H4 (cell line): ENCODE measurements around the gene MRPS26. TPM values are rescaled to one million over a fixed set of nuclear protein-coding genes. Genes with fewer than 3 reads are reported as not detected.
"Not testable (repeated sequence)": the region's sequence is repeated elsewhere in the genome, so short reads cannot be mapped to it uniquely, and the experiment has no call there.

ENCODE experiments used
- DNase-seq: peaks from one replicate; pipeline ENCODE4 v3.0.0-alpha.2; 2015; ENCODE audit warnings: low spot score
- total RNA-seq: library from RNA; depleted of rRNA; stranded (reverse); fragments of >200 nt; shearing (Covaris generic); gene quantifications from 2 replicates; pipeline ENCODE4 v1.2.3, GENCODE V29; 2014; rRNA removed

The MRPS26 gene
- total RNA-seq = 78.0 and 80.0 TPM in 2 replicates

DNA sequence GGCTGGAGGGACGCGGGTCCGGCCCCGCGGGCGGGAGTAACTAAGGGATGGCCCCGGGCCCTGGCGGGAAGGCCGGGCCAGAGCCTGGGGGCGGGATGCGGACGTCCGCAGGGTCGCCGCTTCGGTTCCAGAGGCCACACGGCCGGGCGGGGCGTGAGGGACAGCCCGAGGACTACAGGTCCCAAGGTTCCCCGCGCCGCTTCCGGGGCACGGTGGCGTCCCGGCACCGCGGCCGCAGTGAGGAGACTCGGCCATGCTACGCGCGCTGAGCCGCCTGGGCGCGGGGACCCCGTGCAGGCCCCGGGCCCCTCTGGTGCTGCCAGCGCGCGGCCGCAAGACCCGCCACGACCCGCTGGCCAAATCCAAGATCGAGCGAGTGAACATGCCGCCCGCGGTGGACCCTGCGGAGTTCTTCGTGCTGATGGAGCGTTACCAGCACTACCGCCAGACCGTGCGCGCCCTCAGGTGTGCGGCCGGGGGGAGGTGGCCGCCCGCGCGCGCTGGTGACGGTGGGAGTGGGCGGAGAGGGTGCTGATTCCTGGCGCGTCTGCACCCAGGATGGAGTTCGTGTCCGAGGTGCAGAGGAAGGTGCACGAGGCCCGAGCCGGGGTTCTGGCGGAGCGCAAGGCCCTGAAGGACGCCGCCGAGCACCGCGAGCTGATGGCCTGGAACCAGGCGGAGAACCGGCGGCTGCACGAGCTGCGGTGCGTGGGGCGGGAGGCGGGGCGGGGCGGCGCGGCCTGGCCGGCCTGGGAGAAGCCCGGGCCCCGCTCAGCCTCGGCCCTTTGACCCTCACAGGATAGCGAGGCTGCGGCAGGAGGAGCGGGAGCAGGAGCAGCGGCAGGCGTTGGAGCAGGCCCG is at the start of gene MRPS26:
Gene MRPS26, plus strand, starts transcription at position 237 of the 861 bp plus-strand sequence. Its CDS starts 17 bp downstream, at position 254.
- peak; percentile 80 for DNase-seq

DNA sequence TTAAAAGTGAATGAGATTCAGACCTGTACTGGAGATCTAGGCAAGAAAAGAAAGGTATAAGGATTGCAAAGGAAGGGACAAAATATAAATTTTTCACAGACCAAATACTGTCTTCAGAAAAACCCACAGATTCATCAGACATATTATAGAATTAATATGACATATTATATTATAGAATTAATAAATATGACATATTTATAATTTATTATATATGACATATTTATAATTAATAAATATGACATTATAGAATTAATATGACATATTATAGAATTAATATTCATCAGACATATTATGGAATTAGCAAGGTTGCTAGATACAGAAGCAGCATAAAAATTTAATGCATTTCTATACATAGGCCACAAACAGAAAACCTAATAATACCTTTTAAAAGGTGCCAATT is 47.1 kb upstream of the MRPS26 start:
- DNase-seq = no peak

DNA sequence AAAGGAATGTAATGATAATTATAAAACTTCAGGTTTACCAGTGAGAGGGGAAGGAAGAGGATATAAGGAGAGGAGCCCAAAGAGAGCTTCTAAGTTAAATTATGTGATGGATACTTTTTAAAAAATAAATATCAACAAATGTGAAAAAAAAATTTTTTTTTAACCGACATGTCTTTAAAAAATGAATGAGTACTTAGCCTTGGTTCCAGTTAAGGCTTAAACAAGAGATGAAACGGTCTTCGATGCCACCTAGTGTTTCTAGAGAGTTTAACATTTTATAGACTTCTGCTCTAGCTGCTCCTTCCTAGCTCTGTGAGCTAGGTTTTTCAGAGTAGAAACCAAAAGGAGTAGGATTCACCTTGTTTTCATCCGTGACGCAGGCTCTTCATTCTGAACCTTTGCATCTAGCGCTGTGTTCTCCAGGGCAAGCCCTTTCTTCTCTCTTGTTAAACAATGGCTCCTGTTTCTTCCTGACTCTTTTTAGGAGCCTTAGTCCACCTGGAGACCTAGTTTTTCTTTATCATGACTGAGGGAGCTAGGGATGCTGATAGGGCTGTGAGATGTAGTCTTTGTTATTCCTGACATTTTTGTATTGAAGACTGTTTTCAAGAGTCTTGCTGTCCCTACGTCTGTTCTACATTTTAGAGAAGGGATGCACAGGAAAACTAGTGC is 44.9 kb upstream of the MRPS26 start:
- peak; percentile 21 for DNase-seq

- DNase-seq = no peak
Observed at GRCh38 chr20:3003416-3003815, 42.4 kb upstream of the MRPS26 start.

DNA sequence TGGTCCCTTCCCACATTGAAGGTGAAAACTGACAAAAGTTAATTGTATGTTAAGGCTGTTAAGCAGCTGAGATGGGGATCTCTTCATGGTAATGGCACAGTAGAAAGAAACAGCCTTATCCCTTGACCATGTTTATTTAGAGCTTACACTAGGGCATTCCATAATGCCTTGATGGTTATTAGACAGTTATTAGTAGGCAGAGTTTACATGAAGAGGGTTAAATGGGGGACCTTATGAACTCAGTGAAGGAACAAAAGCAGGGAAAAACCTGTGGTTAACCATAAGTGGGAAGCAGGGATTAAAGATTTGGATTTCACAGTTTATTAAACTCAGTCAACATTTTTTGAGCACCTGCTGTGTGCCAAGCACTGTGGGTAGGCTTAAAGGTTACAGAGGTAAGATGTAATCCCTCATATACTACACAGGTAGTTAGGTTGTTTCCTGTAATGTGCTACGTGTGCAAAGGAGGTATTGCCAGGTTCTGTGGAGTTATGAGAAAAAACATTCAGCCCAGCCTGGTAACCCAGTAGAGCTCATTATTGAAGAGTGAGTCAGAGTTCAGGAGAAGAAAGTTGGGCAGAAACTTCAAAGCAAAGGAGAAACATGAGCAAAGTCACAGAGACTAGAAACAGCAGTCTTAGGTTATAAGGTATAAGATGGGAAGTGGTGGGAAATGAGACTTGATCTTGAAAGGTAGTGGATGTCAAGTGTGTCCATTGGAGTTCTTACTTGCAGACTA is 34.7 kb upstream of the MRPS26 start:
- no peak for DNase-seq

- no peak for DNase-seq
Observed at GRCh38 chr20:3011752-3012151, 34.1 kb upstream of the MRPS26 start.

GRCh38 chr20:3013771-3014170 is 32.1 kb upstream of the MRPS26 start:
- no peak for DNase-seq

- no peak for DNase-seq
Observed at GRCh38 chr20:3014179-3014578, 31.7 kb upstream of the MRPS26 start.

- no peak for DNase-seq
Observed at GRCh38 chr20:3014662-3015061, 31.2 kb upstream of the MRPS26 start.

GRCh38 chr20:3015302-3015701 is 30.6 kb upstream of the MRPS26 start:
- not testable (repeated sequence) for DNase-seq

- no peak for DNase-seq
Observed at GRCh38 chr20:3021327-3021726, 24.5 kb upstream of the MRPS26 start.

DNA sequence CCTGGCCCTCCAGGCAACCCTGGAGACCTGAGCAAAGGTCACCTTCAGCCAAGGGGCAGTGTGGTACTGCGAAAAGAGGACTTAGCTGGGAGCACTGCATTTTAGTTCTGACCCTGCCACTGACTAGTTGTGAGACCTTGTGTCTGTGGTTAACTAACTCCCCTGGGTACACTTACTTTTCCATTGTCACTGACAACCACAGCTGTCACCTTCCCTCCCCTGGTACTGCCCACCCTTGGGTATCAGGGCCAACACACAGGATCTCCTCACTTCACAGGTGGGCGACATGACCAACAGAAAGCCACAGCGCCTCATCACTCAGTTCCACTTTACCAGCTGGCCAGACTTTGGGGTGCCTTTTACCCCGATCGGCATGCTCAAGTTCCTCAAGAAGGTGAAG is 24.1 kb upstream of the MRPS26 start:
- no peak for DNase-seq

- DNase-seq = not testable (repeated sequence)
Observed at GRCh38 chr20:3022559-3023490, 23.0 kb upstream of the MRPS26 start.

GRCh38 chr20:3027987-3028386 is 17.9 kb upstream of the MRPS26 start:
- DNase-seq = no peak

GRCh38 chr20:3031524-3032147 is 14.2 kb upstream of the MRPS26 start:
- no peak for DNase-seq

- no peak for DNase-seq
Observed at GRCh38 chr20:3032624-3033023, 13.2 kb upstream of the MRPS26 start.

DNA sequence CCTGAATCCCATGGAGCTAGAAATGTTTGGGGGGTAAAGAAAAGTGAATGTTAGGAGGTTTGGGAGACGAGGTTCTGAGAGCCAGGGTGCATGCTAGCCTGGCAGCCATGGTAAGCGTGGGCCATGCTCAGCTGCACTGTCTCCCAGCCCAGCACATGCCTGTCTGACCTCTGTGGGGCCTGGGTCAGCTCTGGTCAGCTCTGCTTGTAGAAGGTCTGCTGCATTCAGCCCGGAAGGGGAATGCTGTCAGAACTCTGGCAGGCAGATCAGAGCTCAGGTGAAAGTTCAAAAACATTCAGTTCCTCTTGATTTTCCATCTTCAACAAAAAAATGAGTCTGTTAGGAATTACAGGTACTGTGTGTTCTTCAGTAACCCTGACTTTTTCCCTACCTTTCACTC is 8.2 kb upstream of the MRPS26 start:
- DNase-seq = no peak

GRCh38 chr20:3038454-3038853 is 7.4 kb upstream of the MRPS26 start:
- no peak for DNase-seq

DNA sequence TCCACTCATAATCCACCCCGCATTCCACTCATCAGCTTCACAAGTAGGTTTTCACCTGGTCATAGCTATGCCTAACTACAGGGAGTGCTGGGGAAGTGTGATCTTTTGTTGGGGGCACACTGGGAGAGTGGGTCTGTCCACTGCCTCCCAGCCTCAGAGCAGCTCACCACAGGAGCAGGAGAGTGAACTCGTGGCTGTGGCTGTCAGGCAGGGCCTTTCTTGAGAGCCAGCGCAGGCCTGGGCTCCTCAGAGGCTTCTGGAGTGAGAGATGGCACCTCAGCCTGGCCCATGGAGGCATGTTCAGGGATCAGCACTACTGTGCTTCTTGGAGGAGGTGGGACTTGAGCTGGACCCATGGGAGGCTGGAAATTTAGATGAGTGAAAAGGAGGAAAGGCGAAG is 6.4 kb upstream of the MRPS26 start:
- no peak for DNase-seq

DNA sequence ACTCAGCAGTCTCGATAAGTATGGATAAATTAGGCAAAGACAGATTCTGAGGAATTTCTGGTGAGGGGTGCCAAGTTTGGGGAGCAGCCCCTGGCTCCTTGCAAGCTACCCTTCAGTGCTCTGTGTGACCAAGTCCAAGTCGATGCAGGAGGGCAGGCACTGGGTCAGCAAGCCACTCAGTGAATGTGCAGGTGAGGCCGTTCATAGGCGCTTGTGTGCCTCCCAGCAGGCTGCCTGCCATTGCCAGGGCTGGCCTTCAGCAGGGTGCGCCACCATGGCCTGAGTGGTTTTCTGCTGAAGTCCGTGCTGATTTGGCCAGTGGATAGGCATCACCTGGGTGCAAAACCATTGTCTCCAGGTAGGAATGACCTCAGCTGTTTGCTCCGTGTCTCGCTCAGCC is 5.8 kb upstream of the MRPS26 start:
- no peak for DNase-seq
